B cell (primary cell): ENCODE data around the gene LASP1.

Experiments
- EZH2 ChIP-seq: IDR thresholded peaks from 2 replicates; pipeline ENCODE4 v1.6.1; 2012; ENCODE audit warnings: borderline replicate concordance, low read depth, mild to moderate bottlenecking, moderate library complexity, low read length; ENCODE audit not compliant: insufficient read depth, poor library complexity, severe bottlenecking
- TF ChIP-seq, protein P1 (sequence below): fragments of 200-600 bp; IDR thresholded peaks from one replicate; pipeline ENCODE4 v1.8.0; 2022; ENCODE audit warnings: antibody characterized with exemption, mild to moderate bottlenecking

DNA sequence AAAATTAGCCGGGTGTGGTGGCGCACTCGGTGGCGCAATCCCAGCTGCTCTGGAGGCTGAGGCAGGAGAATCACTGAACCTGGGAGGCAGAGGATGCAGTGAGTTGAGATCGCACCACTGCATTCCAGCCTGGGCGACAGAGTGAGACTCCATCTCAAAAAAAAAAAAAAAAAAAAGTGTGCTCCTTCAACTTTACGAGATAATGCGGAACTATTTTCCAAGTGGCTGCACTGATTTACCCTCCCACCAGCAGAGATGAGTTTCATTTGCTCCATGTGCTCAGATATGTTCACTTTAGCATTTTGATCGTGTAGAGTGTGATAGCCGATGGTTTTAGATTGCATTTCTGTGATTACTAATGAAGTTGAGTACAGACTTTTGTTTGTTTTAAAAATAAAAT lies 35.5 kb downstream of the LASP1 start:
- TF ChIP-seq, protein P1, sequence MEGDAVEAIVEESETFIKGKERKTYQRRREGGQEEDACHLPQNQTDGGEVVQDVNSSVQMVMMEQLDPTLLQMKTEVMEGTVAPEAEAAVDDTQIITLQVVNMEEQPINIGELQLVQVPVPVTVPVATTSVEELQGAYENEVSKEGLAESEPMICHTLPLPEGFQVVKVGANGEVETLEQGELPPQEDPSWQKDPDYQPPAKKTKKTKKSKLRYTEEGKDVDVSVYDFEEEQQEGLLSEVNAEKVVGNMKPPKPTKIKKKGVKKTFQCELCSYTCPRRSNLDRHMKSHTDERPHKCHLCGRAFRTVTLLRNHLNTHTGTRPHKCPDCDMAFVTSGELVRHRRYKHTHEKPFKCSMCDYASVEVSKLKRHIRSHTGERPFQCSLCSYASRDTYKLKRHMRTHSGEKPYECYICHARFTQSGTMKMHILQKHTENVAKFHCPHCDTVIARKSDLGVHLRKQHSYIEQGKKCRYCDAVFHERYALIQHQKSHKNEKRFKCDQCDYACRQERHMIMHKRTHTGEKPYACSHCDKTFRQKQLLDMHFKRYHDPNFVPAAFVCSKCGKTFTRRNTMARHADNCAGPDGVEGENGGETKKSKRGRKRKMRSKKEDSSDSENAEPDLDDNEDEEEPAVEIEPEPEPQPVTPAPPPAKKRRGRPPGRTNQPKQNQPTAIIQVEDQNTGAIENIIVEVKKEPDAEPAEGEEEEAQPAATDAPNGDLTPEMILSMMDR: no peak
- no peak for TF ChIP-seq EZH2
